GM12874 (cell line): ENCODE measurements around the gene SMYD5.

ENCODE experiments used
- CTCF ChIP-seq: IDR thresholded peaks from 2 replicates; pipeline ENCODE4 v1.5.1; 2011; ENCODE audit warnings: low read depth, mild to moderate bottlenecking, control low read depth, low read length, moderate library complexity; ENCODE audit not compliant: insufficient read depth

The SMYD5 gene

GRCh38 chr2:73203055-73203681, 10.9 kb upstream of the SMYD5 start:
- TF ChIP-seq CTCF: no peak

GRCh38 chr2:73205611-73206010, 8.4 kb upstream of the SMYD5 start:
- TF ChIP-seq CTCF: no peak

- no peak for TF ChIP-seq CTCF
Observed at GRCh38 chr2:73208258-73208657, 5.8 kb upstream of the SMYD5 start.

- no peak for TF ChIP-seq CTCF
Observed at GRCh38 chr2:73210019-73210418, 4.0 kb upstream of the SMYD5 start.

- no peak for TF ChIP-seq CTCF
Observed at GRCh38 chr2:73210696-73211095, 3.3 kb upstream of the SMYD5 start.

GRCh38 chr2:73212098-73212447, 2.0 kb upstream of the SMYD5 start:
- TF ChIP-seq CTCF: no peak

- TF ChIP-seq CTCF: peak; percentile 98
Observed at GRCh38 chr2:73212448-73213176, 1.4 kb upstream of the SMYD5 start.
